ENCODE measurements around the gene RFX8. TPM values are rescaled to one million over a fixed set of nuclear protein-coding genes. Genes with fewer than 3 reads are reported as not detected.

Gene RFX8
- total and polyA plus RNA-seq, 2 of the 4 experiments (the other 2 are of a cell fraction): 2.9 to 5.3 TPM

DNA sequence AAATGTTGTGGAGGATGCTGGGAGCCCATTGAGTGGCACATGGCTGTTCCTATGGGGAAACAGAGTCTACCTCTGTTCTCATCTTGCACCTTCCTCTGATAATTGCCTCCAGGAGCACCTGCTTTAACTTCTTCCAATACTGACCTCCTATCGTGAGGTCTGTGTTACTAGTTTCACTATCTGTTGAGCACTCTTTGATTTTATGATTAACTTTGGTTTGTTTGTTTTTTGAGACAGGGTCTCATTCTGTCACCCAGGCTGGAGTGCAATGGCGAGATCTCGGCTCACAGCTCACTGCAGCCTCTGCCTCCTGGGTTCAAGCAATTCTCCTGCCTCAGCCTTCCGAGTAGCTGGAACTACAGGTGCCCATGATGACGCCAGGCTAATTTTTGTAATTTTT lies 12.1 kb upstream of the RFX8 start:
- Histone ChIP-seq H3K4ac (ENCODE audit: low read depth, low read length) (no peak overlapping the region), H4K20me1 (ENCODE audit: insufficient read depth, low read length) (no peaks in the 10 kb centered on the region), H3K9me1 (ENCODE audit: insufficient read depth, low read length) (0 out of 2 replicates have a peak, but pooled peaks cover 3% of the 10 kb centered on the region), H4K8ac (ENCODE audit: low read depth in 2 of 2, low read length in 2 of 2) (no peak overlapping the region), H2BK5ac (ENCODE audit: low read depth, low read length, poor library complexity, severe bottlenecking) (no peak overlapping the region), H3K27me3 (ENCODE audit: control insufficient read depth, insufficient read depth, low read length) (no peaks in the 10 kb centered on the region), H3K4me1 (ENCODE audit: control insufficient read depth, insufficient read depth, low read length) (0 out of 2 replicates have a peak, but pooled peaks cover 1% of the 10 kb centered on the region), H3K79me1 (ENCODE audit: low read depth in 1 of 2, low read length in 2 of 2) (no peaks in the 10 kb centered on the region), H3K4me3 (ENCODE audit: insufficient read depth, low read depth, low read length) (no peak overlapping the region), H3K18ac (ENCODE audit: low read depth, low read length) (no peak overlapping the region), H4K91ac (ENCODE audit: insufficient read depth, low read depth, low read length) (no peak overlapping the region), H3K27ac (ENCODE audit: insufficient read depth, low read length) (no peak overlapping the region), H2BK20ac (ENCODE audit: low read depth, low read length) (no peak overlapping the region), H2AK9ac (replicated peaks; ENCODE audit: low read depth, low read length, poor library complexity) (no peak overlapping the region), H3K23ac (ENCODE audit: low read depth, low read length) (no peak overlapping the region), H3K36me3 (ENCODE audit: control insufficient read depth, insufficient read depth, low read length) (no peaks in the 10 kb centered on the region), H2AK5ac (ENCODE audit: low read depth, low read length) (0 out of 2 replicates have a peak overlapping the region, but pooled peaks have one; percentile 6), H2AFZ (replicated peaks; ENCODE audit: low read length, poor library complexity) (peak overlapping the region; percentile 18), H2BK15ac (ENCODE audit: low read depth, low read length) (no peak overlapping the region), H3K9ac (ENCODE audit: low read depth, low read length) (no peak overlapping the region), H3K56ac (ENCODE audit: extremely low read depth, insufficient read depth, low read length) (no peak overlapping the region), H2BK120ac (ENCODE audit: low read depth, low read length) (no peak overlapping the region), H3K14ac (replicated peaks; ENCODE audit: low read depth, low read length) (no peak overlapping the region), H3K4me2 (ENCODE audit: low read depth, low read length) (no peak overlapping the region), H3K9me3 (ENCODE audit: control insufficient read depth, insufficient read depth, low read length) (no peaks in the 10 kb centered on the region), H4K5ac (ENCODE audit: low read depth, low read length) (no peak overlapping the region)
- dilution Hi-C loops (cut with HindIII; ENCODE audit: low sequenced_read_pairs, unreplicated experiment): no loop called here
- POLR2A ChIA-PET (ENCODE audit: unreplicated experiment): interaction anchor here (1.2 kb wide), 1 partner anchor 12 kb away, joined by 3 read pairs; the partner anchor contains the start of gene RFX8
- WGBS, 2 experiments (ENCODE audit: extremely low coverage in 2 of 2, insufficient read length in 1 of 2): no CpG with 5 or more reads among the region's 5 CpGs
- no peak for DNase-seq
- in situ Hi-C loops (cut with MboI; ENCODE audit: low sequenced_read_pairs): no loop called here
- ATAC-seq (ENCODE audit: low read depth): no peak
- intact Hi-C loops (cut with micrococcal nuclease): no loop called here
- TF ChIP-seq, protein P1, sequence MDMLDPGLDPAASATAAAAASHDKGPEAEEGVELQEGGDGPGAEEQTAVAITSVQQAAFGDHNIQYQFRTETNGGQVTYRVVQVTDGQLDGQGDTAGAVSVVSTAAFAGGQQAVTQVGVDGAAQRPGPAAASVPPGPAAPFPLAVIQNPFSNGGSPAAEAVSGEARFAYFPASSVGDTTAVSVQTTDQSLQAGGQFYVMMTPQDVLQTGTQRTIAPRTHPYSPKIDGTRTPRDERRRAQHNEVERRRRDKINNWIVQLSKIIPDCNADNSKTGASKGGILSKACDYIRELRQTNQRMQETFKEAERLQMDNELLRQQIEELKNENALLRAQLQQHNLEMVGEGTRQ (IDR thresholded peaks at IDR 0.05; ENCODE audit: low read depth, low read length): no peak
- TF ChIP-seq MXI1 (IDR thresholded peaks at IDR 0.05; ENCODE audit: borderline replicate concordance, low read depth, low read length) (no peak), BHLHE40 (IDR thresholded peaks at IDR 0.05; ENCODE audit: low read depth, low read length) (no peak), CEBPB (IDR thresholded peaks at IDR 0.05; ENCODE audit: low read depth, low read length) (no peak), CHD1 (IDR thresholded peaks at IDR 0.05; ENCODE audit: low read depth, low read length) (no peak), RAD21 (IDR thresholded peaks at IDR 0.05; ENCODE audit: low read length) (no peak), NFE2L2 (IDR thresholded peaks at IDR 0.05; ENCODE audit: low read depth, low read length) (no peak), RCOR1 (IDR thresholded peaks at IDR 0.05; ENCODE audit: insufficient replicate concordance, low read length) (no peak), FOS (IDR thresholded peaks at IDR 0.05; ENCODE audit: low read depth, low read length) (no peak), ELK1 (IDR thresholded peaks at IDR 0.05; ENCODE audit: borderline replicate concordance, low read depth, low read length) (no peak), MAFK (IDR thresholded peaks at IDR 0.05; ENCODE audit: low read depth, low read length) (no peak), SMC3 (IDR thresholded peaks at IDR 0.05; ENCODE audit: low read depth, low read length) (no peak), RFX5 (IDR thresholded peaks at IDR 0.05; ENCODE audit: low read depth, low read length) (no peak), MAZ (IDR thresholded peaks at IDR 0.05; ENCODE audit: borderline replicate concordance, low read depth, low read length) (no peak), POLR2A (IDR thresholded peaks at IDR 0.05; ENCODE audit: low read depth, low read length) (no peak)
- TF ChIP-seq, protein P2, sequence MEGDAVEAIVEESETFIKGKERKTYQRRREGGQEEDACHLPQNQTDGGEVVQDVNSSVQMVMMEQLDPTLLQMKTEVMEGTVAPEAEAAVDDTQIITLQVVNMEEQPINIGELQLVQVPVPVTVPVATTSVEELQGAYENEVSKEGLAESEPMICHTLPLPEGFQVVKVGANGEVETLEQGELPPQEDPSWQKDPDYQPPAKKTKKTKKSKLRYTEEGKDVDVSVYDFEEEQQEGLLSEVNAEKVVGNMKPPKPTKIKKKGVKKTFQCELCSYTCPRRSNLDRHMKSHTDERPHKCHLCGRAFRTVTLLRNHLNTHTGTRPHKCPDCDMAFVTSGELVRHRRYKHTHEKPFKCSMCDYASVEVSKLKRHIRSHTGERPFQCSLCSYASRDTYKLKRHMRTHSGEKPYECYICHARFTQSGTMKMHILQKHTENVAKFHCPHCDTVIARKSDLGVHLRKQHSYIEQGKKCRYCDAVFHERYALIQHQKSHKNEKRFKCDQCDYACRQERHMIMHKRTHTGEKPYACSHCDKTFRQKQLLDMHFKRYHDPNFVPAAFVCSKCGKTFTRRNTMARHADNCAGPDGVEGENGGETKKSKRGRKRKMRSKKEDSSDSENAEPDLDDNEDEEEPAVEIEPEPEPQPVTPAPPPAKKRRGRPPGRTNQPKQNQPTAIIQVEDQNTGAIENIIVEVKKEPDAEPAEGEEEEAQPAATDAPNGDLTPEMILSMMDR (conservative IDR thresholded peaks at IDR 0.05; ENCODE audit: low read depth, low read length): no peak
- CTCF ChIA-PET: no interaction called here
- BruUV-seq (replicated peaks): no TSS peak

Data from IMR-90 (cell line).